Endometrium (tissue), 2 donors: ENCODE data around the gene OLFM4.

ENCODE experiments used
- FAIRE-seq: peaks from 2 replicates; lab custom pipeline; 2012; peaks lifted over from hg19 to GRCh38; lab: Jason Lieb, UNC
- donor health status: control.
- donor health status: control.

The OLFM4 gene

DNA sequence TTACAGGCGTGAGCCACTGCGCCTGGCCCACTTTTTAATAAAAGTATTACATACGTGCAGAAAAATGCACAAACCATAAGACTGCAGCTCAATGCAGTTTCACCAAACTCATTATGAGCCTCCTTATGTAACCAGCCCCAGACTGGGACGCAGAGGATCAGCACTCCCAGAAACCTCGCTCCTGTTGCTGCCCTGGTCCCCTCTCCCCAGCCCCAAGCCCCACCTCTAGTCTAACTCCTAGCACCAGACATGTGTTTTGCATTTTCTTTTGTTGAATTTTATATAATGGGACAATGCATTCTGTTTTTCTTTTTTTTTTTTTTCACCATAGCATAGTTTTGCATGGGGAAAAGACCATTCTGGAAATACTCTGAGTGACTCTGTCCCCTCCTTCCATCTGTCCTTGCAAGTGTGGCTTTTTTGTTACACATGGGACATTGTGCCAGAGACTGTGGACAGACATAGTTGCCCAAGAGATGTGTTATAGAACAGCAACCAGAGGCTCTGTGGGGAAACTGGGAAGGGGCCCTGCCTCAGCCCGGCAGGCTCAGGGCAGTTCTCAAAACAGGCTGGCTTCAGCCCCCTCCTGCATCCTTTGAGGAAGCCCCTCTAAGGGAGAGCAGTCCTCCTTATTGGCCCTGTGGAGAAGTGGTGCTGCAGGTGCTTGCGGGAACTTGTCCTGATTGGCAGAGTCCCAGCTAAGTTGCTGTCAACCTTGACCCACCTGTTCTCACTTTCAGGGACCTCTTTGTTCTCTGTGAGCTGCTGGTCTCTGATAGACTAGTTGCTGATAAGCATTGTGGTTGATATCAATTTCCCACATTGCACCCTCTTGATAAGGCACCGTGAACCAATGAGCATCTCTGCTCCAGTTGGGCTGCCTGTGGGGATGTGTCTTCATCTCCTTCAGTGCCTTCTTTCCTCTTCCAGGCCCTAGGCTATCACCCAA, 13.8 kb upstream of the OLFM4 start:
- no peak for FAIRE-seq

DNA sequence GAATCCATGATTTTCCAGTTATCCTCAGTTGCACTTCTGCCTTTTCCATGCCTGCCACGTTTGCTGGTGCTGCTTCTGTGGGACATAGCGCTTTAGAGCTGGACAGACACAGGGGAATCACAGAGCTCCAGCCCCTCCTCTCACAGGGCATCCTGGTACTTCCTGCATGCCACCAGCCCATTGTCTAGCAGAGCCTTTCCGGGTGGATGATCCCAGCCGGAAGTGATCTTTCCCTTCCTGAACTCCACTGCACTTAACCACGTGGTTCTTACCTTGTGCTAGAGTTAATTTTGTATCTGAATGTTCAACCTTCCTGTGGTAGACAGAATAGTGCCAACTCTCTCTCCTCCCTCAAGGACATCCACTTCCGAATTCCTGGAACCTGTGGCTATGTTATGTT, 12.6 kb upstream of the OLFM4 start:
- no peak for FAIRE-seq

DNA sequence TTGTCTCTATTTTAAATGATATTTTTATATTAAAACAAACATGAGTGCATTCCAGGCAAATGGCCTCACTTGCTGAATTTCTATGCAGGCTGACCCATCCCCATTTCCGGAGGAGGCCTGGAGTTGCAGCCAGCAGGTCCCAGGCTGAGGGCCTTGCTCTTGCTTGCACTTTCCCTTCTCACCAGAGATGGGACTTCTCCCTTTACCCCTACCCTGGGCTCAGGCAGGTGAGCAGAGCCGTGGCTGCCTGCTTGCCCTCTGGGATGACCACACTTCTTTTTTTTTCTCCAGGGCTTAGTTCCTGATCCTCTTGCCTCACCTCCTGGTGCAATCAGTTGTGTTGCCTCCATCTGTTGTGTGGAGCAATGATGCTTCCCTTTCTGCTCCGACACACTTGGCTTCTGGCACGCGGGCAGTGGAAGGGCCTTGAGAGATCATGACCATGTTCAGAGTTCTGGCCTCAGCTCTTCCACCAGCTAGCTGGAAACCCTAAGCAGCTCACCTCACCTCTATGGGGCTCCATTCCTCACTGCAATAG, 11.1 kb upstream of the OLFM4 start:
- no peak for FAIRE-seq

- no peak for FAIRE-seq
These were observed 9.6 kb upstream of the OLFM4 start for GRCh38 chr13:53018690-53019647.

DNA sequence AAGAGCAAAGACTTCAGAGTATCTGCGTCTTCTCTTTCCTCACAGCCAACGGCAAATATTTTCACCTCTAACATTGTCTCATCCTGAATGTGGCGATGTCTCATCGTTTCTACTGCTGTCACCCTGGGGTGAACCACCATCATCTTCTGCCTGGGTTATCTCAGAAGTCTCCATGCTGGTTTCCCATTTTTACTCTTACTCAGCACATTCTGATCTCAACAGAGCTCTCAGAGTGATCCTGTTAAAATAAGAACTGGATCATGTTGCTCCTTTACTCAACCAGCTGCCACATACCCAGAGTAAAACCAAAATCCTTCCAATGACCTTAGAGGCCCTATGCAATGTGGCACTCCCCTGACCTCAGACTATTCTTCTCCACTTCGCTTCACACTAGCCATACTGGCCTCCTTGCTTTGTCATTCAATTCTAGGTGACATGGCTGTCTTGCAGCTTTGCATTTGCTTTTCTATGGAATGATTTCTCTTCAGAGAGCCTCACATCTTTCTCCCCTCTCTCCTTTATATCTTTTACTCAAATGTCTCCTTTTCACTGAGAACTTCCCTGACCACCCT, 7.8 kb upstream of the OLFM4 start:
- no peak for FAIRE-seq

- no peak for FAIRE-seq
These were observed 5.4 kb upstream of the OLFM4 start for GRCh38 chr13:53023246-53023645.

- FAIRE-seq = no peak
These were observed 550 bp upstream of the OLFM4 start for GRCh38 chr13:53028063-53028462.

DNA sequence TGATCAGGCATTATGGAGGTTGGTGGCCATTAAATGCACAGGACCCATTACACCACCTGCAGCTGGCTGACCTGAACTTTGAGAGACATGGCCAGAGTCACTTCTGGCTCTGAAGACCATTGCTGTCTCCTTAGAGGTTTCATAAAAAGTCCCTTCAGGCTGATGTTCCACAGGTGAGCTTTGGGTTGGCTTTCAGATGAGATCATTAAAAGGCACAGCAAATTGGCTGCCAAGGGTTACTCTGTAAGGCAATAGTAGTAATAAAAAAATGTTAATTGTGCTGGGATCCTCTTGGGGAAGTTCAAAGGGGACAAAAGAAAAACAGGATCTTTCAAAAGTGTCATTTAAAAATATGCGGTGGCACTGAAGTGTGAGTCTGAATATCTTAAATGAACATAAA, 4.2 kb downstream of the OLFM4 start:
- FAIRE-seq = no peak

- no peak for FAIRE-seq
These were observed 10.4 kb downstream of the OLFM4 start for GRCh38 chr13:53038993-53039392.

- no peak for FAIRE-seq
These were observed 13.4 kb downstream of the OLFM4 start for GRCh38 chr13:53041968-53042516.

GRCh38 chr13:53042877-53043276, 14.3 kb downstream of the OLFM4 start:
- FAIRE-seq = no peak

GRCh38 chr13:53043398-53043797, 14.8 kb downstream of the OLFM4 start:
- no peak for FAIRE-seq

GRCh38 chr13:53045189-53045588, 16.6 kb downstream of the OLFM4 start:
- peak; percentile 77 for FAIRE-seq

DNA sequence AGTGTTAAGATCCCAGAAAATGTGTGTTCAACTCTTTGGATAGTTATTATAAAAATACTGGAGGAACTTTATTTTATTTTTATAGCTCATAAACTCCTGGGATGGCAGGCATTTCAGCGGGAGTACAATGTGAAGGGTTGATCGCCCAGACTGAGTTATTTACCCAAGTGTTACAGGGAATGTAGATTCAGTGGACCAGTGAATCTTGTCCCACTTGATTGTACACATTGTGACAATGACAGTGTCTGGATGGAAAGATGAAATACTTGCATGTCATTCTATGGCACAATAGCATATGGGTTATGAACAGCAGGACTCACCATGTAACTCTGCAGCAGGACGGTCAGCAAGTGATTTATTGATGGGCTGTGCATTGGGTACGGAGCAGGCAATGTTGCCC, 20.3 kb downstream of the OLFM4 start:
- FAIRE-seq = no peak

DNA sequence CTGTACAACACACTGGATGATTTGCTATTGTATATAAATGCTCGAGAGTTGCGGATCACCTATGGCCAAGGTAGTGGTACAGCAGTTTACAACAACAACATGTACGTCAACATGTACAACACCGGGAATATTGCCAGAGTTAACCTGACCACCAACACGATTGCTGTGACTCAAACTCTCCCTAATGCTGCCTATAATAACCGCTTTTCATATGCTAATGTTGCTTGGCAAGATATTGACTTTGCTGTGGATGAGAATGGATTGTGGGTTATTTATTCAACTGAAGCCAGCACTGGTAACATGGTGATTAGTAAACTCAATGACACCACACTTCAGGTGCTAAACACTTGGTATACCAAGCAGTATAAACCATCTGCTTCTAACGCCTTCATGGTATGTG, 21.5 kb downstream of the OLFM4 start:
- FAIRE-seq = no peak

DNA sequence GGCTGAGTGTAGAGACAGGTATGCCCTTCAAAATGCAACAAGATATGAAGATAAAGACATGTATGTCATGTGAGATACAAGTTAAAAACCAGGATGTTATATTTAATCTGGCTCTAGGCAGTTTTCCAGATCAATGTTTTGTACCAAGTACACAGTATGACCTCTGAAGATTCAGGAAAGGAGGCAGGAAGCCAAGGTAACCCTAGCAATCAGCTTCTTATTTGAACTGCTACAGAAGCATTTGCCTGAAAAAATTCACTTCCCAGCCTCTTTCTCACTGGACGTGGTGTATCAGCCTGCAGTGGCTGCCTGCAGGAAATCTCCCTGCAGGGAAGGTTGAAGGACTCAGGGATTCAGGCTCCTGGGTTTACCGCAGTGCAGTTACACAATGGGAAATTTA, 24.1 kb downstream of the OLFM4 start:
- no peak for FAIRE-seq

GRCh38 chr13:53054569-53054968, 26.0 kb downstream of the OLFM4 start:
- no peak for FAIRE-seq

- no peak for FAIRE-seq
These were observed 29.6 kb downstream of the OLFM4 start for GRCh38 chr13:53058065-53058679.

DNA sequence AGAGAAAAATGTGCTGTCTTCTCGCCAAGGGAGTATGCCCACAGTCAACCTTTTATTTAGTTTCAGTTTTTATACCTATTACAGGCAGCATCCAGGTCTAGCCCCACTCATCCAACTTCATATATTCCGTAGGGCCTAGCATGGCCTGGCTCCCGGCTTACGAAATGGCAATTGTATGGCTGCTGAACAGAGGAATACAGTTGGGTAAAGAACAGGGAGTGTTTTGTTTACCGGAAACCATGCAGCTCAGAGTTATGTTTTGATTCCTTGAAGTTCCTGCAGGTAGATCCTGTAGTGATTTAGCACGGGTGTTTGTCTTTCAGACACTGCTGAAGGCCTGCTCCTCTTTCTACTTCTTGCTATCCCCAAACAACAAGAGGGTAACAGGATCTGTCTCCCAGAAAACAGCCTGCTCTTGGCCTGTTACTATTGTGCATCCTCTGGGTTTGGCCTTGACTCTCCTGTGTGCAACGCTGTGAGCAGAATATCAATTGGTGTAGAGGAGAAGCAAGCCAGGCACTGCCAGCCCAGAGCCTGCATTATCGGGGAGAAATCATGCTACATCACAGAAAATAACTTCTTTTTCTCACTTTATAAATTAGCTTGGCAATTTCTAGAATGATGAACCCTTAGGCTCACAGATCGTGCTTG, 32.4 kb downstream of the OLFM4 start:
- FAIRE-seq = no peak

- FAIRE-seq = peak; percentile 64
These were observed 36.1 kb downstream of the OLFM4 start for GRCh38 chr13:53064731-53065130.

- no peak for FAIRE-seq
These were observed 37.8 kb downstream of the OLFM4 start for GRCh38 chr13:53066411-53066810.
